ENCODE data around the gene CLCN5.

CLCN5 gene

DNA sequence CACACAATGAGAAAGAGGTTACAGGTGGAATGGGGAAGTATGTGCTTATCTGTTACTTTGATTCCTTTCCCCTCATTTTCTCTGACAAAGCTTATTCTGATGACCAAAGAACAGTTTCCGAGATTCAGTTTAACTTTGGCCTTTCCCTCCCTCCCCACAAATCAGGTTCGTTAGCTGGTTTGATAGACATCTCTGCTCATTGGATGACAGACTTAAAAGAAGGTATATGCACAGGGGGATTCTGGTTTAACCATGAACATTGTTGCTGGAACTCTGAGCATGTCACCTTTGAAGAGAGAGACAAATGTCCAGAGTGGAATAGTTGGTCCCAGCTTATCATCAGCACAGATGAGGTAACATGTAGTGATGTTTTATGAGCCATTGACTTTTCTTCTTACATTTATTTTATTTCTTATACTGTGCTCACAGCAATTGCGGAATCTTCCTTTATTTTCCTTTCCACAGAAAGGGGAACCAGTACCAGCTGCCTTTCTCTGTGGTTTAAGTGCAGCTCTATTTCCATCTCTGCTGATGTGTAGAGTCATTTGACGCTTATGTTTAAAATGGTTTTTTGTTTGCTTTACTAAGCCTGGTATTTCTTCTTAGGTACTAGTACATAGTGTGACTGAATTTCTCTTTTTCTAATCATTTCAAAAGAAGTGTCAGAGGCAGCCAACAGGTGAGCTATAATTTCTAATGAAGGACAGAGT is 153.4 kb downstream of the CLCN5 start:
- no peak for DNase-seq (ENCODE audit: low spot score)
- in situ Hi-C loops (cut with MboI; ENCODE audit: low sequenced_read_pairs, unreplicated experiment): loop anchor here (25.0 kb wide), 1 partner anchor 163 kb away; the partner anchor contains the start of gene CLCN5
- TF ChIP-seq, protein P1, sequence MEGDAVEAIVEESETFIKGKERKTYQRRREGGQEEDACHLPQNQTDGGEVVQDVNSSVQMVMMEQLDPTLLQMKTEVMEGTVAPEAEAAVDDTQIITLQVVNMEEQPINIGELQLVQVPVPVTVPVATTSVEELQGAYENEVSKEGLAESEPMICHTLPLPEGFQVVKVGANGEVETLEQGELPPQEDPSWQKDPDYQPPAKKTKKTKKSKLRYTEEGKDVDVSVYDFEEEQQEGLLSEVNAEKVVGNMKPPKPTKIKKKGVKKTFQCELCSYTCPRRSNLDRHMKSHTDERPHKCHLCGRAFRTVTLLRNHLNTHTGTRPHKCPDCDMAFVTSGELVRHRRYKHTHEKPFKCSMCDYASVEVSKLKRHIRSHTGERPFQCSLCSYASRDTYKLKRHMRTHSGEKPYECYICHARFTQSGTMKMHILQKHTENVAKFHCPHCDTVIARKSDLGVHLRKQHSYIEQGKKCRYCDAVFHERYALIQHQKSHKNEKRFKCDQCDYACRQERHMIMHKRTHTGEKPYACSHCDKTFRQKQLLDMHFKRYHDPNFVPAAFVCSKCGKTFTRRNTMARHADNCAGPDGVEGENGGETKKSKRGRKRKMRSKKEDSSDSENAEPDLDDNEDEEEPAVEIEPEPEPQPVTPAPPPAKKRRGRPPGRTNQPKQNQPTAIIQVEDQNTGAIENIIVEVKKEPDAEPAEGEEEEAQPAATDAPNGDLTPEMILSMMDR (IDR thresholded peaks at IDR 0.05; ENCODE audit: borderline replicate concordance, control extremely low read depth, extremely low read depth, insufficient read depth, missing control alignments): no peak

DNA sequence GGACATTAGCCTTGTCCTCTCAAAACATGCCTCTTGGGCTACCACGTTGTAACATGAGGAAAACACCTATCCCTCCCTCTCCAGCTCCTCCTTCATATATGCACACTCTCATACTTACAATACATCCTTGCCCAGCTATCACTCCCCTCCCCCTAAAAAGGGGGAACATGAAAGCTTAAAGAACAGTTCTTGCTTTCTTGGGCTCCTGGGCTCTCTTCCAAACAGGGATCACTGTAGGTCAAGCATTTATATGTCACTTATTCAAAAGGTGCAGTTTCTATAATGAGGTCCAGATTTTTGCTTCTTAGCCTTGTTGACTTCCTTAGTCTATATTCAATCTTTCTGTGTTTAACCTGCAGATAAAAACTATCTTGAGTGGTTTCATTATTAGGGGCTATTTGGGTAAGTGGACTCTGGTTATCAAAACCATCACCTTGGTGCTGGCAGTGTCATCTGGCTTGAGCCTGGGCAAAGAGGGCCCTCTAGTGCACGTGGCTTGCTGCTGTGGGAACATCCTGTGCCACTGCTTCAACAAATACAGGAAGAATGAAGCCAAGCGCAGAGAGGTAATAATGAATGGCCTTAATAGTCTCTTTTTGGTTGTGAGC is 159.0 kb downstream of the CLCN5 start:
- TF ChIP-seq, protein P1 (IDR thresholded peaks at IDR 0.05; ENCODE audit: borderline replicate concordance, control extremely low read depth, extremely low read depth, insufficient read depth, missing control alignments): peak; percentile 68
- DNase-seq (ENCODE audit: low spot score): no peak
- in situ Hi-C loops (cut with MboI; ENCODE audit: low sequenced_read_pairs, unreplicated experiment): loop anchor here (25.0 kb wide), 1 partner anchor 169 kb away; the partner anchor contains the start of gene CLCN5

DNA sequence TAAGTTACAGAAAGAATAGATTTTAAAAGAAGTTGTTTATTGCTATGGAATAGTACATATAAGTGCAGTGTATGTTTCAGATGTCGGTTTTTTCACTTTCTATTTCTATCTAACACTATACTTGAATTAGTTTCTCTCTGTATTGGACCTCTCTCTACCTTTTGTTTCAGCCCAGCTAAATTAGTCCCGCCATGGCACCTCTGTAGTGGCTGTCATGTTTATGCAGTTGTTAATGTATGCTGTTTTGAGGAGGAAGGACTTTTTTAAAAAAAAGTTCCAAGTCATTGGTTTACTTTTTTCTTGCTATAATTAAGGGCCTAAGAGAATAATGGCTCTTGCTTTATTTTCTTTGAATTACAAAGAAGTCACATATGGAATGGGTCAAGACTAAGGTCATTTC is 160.3 kb downstream of the CLCN5 start:
- DNase-seq (ENCODE audit: low spot score): no peak
- in situ Hi-C loops (cut with MboI; ENCODE audit: low sequenced_read_pairs, unreplicated experiment): loop anchor here (25.0 kb wide), 1 partner anchor 170 kb away; the partner anchor contains the start of gene CLCN5
- TF ChIP-seq, protein P1 (IDR thresholded peaks at IDR 0.05; ENCODE audit: borderline replicate concordance, control extremely low read depth, extremely low read depth, insufficient read depth, missing control alignments): no peak

DNA sequence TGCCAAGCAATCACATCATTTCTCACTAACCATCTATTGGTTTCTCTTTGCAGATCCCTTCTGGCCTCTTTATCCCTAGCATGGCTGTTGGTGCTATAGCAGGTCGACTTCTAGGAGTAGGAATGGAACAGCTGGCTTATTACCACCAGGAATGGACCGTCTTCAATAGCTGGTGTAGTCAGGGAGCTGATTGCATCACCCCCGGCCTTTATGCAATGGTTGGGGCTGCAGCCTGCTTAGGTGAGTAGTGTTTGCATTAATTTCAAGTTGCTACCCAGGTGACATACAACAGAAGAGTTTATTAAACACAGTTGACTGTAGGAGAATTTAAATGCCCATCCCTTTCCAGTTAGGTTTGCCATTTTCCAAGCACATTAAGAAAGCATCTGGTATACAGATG is 166.2 kb downstream of the CLCN5 start:
- TF ChIP-seq, protein P1 (IDR thresholded peaks at IDR 0.05; ENCODE audit: borderline replicate concordance, control extremely low read depth, extremely low read depth, insufficient read depth, missing control alignments): no peak
- in situ Hi-C loops (cut with MboI; ENCODE audit: low sequenced_read_pairs, unreplicated experiment): loop anchor here (25.0 kb wide), 1 partner anchor 176 kb away; the partner anchor contains the start of gene CLCN5
- no peak for DNase-seq (ENCODE audit: low spot score)

DNA sequence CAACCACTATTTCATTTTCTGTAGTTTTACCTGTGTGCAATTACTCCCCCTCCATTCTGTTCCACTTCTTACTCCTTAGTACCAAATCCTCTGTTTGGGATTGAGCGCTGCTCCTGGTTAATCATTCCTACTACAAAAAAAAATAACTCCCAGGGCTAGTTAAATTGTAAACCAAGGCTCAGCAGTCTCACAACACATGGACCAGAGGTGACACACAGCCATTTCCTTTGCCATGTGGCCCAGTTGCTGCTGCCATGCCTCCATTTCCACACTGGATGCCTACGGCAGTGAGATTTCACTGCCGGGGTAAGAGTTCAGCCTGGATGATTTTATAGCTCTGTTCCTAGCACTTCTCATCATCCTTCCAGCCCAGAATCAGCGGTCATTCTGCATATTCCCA is 171.2 kb downstream of the CLCN5 start:
- TF ChIP-seq, protein P1 (IDR thresholded peaks at IDR 0.05; ENCODE audit: borderline replicate concordance, control extremely low read depth, extremely low read depth, insufficient read depth, missing control alignments): no peak
- DNase-seq (ENCODE audit: low spot score): no peak
- in situ Hi-C loops (cut with MboI; ENCODE audit: low sequenced_read_pairs, unreplicated experiment): loop anchor here (25.0 kb wide), 1 partner anchor 181 kb away; the partner anchor contains the start of gene CLCN5

DNA sequence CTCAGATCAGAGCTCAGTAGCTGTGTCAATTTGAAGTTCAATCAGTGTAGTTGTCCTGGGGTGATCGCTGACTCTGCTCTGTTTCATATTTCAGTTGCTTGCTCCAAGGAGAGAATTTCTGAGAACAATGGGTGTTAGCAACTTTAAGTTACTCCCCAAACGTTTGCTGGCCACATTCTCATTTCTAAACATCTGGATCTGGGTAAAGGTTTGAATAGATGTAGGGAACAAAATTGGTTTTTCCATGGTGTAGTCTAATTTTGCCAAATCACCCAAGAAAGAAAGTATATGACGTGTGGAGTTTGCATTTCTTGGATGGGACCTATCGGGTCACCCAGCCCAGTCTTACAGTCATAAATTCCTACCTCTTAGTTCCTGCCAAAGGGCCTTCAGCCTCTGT is 174.7 kb downstream of the CLCN5 start:
- DNase-seq (ENCODE audit: low spot score): no peak
- TF ChIP-seq, protein P1 (IDR thresholded peaks at IDR 0.05; ENCODE audit: borderline replicate concordance, control extremely low read depth, extremely low read depth, insufficient read depth, missing control alignments): no peak
- in situ Hi-C loops (cut with MboI; ENCODE audit: low sequenced_read_pairs, unreplicated experiment): loop anchor here (25.0 kb wide), 1 partner anchor 185 kb away; the partner anchor contains the start of gene CLCN5

Measured in GM13976 (cell line).